Measurements from ENCODE around the gene SPAG8.

Gene SPAG8

GRCh38 chr9:35834260-35835215 lies 22.5 kb upstream of the SPAG8 start:
- H3K4me1 Mint-ChIP-seq: peaks cover 65% of the 10 kb centered on the region
- peaks cover 16% of the 10 kb centered on the region for H3K36me3 Mint-ChIP-seq (ENCODE audit: low read depth)
- H3K4me3 Mint-ChIP-seq: peak overlapping the region; percentile 10
- no peak for DNase-seq
- peak overlapping the region; percentile 87 for H3K27ac Mint-ChIP-seq
- no peaks in the 10 kb centered on the region for H3K9me3 Mint-ChIP-seq
- TF ChIP-seq CTCF (IDR thresholded peaks at IDR 0.05): no peak
- H3K27me3 Mint-ChIP-seq (ENCODE audit: low read depth, poor library complexity): peaks cover 22% of the 10 kb centered on the region

- no peak for DNase-seq
- TF ChIP-seq CTCF (IDR thresholded peaks at IDR 0.05): no peak
- H3K4me3 Mint-ChIP-seq: no peak overlapping the region
- H3K4me1 Mint-ChIP-seq: peaks cover 79% of the 10 kb centered on the region
- H3K9me3 Mint-ChIP-seq: no peaks in the 10 kb centered on the region
- peaks cover 4% of the 10 kb centered on the region for H3K36me3 Mint-ChIP-seq (ENCODE audit: low read depth)
- H3K27me3 Mint-ChIP-seq (ENCODE audit: low read depth, poor library complexity): peaks cover 17% of the 10 kb centered on the region
- no peak overlapping the region for H3K27ac Mint-ChIP-seq
Measured at GRCh38 chr9:35832814-35833213, 20.8 kb upstream of the SPAG8 start.

GRCh38 chr9:35831040-35831439 lies 19.0 kb upstream of the SPAG8 start:
- H3K4me1 Mint-ChIP-seq: peaks cover 92% of the 10 kb centered on the region
- TF ChIP-seq CTCF (IDR thresholded peaks at IDR 0.05): no peak
- H3K4me3 Mint-ChIP-seq: peak overlapping the region; percentile 31
- no peaks in the 10 kb centered on the region for H3K9me3 Mint-ChIP-seq
- peaks cover 18% of the 10 kb centered on the region for H3K27me3 Mint-ChIP-seq (ENCODE audit: low read depth, poor library complexity)
- DNase-seq: no peak
- peaks cover 4% of the 10 kb centered on the region for H3K36me3 Mint-ChIP-seq (ENCODE audit: low read depth)
- no peak overlapping the region for H3K27ac Mint-ChIP-seq

GRCh38 chr9:35829764-35830096 lies 17.7 kb upstream of the SPAG8 start:
- H3K4me3 Mint-ChIP-seq: peak overlapping the region; percentile 90
- peaks cover 18% of the 10 kb centered on the region for H3K27me3 Mint-ChIP-seq (ENCODE audit: low read depth, poor library complexity)
- no peak for DNase-seq
- TF ChIP-seq CTCF (IDR thresholded peaks at IDR 0.05): no peak
- H3K4me1 Mint-ChIP-seq: peaks cover 81% of the 10 kb centered on the region
- H3K9me3 Mint-ChIP-seq: no peaks in the 10 kb centered on the region
- H3K27ac Mint-ChIP-seq: no peak overlapping the region
- H3K36me3 Mint-ChIP-seq (ENCODE audit: low read depth): no peaks in the 10 kb centered on the region

- Mint-ChIP-seq H3K4me3 (peak within 1 kb of the TSS; percentile 90), H3K4me1 (peaks cover 76% of the 10 kb centered on the region), H3K27me3 (ENCODE audit: low read depth, poor library complexity) (peaks cover 16% of the 10 kb centered on the region), H3K9me3 (no peaks in the 10 kb centered on the region), H3K36me3 (ENCODE audit: low read depth) (no peaks in the 10 kb centered on the region), H3K27ac (peak within 1 kb of the TSS; percentile 94)
- DNase-seq: peak; percentile 98
- no peak for TF ChIP-seq CTCF (IDR thresholded peaks at IDR 0.05)
Measured at GRCh38 chr9:35829084-35829763, 17.2 kb upstream of the SPAG8 start, which contains the start of gene TMEM8B. TSS of gene TMEM8B (plus strand) at chr9:35829228. CDS start at chr9:35829448, 220 bp downstream.
